ENCODE measurements around the gene GPR107.

GPR107 gene

DNA sequence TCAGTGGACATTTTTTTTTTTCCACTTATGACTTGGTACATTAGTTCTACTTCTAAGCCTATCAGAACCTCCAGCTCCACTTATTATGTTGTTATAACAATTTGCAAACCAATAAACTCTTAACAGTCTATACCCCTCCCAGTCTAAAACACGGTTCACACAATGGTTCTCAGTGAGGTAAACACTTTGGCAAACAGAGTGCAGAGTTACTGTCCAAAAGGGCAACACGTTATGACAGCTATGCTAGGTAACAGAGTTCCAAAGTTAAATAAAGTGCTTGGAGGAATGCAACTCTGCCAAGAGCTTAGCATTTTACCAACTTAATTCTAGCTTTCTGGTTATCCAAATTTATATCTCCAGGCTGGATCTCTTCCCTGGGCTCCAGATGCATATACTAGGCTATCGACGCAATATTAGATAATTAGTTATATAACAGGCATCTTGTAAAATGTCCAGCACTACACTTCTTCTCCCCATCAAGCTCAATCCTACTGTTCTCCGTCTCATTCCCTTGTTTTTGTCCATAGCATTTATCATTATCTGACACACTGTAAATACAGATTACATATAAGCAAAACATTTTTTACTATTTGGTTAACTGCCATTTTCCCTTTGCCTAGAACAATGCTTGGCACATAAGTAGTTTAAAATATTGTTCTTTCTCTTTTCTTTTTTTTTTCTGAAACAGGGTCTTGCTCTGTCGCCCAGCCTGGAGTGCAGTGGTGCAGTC is 25.0 kb upstream of the GPR107 start:
- no peak for DNase-seq

DNA sequence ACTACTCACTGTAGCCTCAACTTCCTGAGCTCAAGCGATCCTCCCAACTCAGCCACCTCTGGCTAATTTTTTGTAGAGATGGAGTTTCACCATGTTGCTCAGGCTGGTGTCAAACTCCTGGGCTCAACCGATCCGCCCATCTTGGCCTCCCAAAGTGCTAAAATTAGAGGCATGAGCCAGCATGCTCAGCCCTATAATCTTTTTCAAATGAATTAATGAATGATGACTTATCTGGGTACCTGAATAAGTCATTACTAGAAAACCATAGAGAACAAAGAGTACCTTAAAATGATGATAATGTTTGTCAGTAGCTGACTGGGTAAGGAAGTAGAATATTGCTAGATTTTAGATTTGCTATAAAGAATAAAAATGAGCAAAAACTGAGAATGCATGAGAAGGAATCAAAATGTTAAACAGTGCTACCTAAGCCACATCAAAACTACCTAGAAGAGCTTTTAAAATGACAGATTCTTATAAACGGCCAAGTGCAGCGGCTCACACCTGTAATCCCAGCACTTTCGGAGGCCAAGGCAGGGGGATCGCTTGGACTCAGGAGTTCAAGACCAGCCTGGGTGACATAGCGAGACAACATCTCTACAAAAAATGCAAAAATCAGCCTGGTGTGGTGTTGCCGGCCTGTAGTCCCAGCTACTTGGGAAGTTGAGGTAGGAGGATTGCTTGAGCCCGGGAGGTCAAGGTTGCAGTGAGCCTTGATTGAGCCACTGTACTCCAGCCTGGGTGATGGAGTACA is 24.3 kb upstream of the GPR107 start:
- no peak for DNase-seq

DNA sequence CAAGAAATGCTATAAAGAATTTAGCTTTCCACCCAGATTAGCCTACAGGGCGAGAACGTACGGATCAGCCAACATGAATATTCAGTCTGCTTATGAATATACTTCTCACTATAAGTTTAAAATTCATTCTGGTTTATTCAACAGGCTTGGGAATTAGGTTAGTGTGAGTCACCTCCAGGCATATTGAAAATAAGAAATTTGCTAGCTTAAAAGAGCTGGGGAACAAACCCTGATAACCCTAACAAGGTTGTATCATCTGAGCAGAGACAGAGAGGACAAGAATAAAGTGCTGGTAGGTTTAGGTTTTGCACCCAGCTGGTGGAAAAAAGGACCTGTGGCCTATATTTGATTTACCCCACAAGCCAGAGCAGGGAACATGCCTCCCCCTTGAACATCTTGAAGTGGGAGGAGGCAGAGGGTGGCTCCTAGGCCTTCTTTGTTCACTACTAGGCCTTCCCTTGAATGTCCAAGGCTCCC is 23.0 kb upstream of the GPR107 start:
- DNase-seq = no peak

DNA sequence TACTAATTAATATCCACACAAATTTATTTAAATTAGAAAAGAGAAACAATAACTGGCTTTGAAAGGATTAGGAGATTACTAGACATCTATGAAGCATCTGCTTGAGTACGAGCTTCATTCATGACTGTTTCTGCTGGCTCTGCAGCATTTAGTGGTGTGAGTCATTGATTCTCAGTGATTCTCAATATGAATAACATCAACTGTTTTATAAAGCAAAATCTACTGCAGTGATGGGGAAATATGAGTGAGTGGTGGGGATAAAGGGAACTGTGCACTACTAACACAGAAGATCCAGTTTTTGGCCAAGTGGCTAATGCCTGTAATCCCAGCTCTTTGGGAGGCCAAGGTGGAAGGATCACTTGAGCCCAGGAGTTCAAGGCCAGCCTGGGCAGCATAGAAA is 19.1 kb upstream of the GPR107 start:
- no peak for DNase-seq

DNA sequence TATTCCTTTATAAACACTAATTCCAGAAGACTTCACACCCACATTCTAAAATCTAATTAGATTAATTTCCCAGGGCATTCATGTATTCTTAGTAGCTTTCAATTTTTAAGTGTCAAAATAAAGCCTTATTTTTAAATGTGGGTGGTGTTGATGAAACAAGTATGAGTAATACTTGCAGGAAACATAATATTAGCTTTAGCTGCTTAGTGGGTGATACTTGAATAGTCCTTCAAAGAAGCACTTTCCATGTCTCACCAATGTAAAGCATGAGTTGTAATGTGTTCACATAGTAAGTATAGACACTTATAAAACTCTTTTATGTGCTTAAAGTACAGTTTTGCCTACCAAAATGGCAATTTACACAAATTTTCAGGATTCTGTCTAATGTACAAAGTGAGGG is 17.6 kb upstream of the GPR107 start:
- DNase-seq = no peak

DNA sequence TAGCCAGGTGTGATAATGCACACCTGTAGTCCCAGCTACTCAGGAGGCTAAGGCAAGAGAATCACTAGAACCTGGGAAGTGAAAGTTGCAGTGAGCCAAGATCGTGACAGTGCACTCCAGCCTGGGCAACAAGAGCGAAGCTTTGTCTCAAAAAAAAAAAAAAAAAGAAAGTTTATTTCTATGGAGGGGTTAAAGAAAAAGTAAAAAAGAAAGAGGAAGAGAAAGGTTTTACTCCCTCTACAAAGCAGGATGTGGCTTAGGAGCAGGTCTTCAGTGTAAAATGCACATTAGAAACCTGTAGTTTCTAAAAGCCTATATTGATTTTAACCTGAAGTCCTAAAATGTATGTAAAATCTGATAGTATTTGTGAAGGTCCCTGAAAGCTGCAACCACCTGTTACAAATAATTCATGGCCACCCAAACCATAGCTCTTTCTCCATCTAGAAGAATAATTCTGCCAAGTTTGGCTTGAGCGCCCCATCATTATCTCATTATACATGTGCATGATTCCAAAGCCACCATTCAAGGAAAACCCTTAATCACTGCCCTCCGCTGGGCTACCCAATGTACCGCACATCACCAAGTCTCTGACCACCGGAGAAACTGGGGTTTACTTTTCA is 14.1 kb upstream of the GPR107 start:
- peak in 1 of 2 experiments; percentile 20 for DNase-seq

DNA sequence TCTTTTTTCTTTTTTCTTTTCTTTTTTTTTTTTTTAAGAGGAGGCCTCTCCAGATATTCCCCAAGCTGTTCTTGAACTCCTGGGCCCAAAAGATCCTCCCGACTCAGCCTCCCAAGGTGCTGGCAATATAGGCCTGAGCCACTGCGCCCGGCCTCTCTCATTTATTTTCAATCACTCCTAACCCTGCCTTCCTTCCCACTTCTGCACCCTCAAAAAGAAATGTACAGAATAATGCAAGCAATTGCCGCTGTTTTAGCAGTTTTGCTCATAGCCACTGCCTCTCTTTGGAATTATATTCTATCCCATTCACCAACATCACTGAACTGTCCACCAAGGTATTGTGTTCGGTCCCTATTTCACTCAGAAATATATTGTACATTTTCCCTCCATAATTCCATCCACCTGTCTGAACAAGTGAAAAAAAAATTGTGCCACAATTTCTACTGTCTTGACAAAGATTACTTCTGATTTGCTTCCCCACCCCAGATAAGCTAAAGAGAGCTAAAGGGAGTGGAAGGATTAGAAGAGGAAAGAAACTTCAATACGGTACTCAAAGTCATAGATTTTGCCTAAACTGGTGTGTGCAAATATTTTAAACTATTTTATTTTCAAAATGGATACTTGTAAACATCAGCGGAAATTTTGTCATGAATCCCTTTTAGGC is 12.6 kb upstream of the GPR107 start:
- DNase-seq = no peak

DNA sequence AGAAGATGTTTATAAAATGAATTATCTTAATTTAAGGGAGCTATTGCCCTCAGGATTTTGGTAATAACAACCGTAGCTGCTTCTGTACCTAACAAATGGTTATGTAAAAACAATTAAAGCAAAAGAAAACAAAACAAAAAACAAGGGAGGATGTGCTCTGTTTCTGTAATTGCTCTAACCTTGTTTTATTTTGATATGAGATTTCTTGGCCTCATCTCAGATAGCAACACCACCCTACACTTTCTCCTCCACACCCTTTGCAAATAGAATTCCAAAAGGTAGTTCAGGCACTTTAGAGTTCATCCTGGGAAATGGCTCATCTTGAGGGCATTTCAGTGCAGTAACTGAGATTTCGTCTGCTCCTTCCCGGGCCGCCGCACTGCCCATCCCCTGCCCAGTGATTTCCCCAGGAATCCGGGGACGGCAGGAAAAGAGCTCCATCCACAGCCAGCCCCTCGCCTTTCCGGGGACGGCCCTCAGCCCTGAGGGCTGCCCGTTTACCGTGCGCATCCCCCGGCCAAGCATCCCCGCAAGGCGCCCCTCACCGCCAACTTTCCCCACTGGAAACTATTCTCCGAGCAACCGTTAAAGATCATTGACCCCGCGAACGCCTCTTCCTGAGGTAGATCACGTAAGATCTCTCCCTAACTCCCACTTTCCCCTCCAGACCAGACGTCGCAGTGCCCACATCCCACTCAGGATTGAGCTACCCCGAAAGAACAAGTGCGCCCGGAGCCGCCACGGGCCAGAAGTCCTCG is 11.9 kb upstream of the GPR107 start:
- peak in 1 of 2 experiments; percentile 24 for DNase-seq

DNA sequence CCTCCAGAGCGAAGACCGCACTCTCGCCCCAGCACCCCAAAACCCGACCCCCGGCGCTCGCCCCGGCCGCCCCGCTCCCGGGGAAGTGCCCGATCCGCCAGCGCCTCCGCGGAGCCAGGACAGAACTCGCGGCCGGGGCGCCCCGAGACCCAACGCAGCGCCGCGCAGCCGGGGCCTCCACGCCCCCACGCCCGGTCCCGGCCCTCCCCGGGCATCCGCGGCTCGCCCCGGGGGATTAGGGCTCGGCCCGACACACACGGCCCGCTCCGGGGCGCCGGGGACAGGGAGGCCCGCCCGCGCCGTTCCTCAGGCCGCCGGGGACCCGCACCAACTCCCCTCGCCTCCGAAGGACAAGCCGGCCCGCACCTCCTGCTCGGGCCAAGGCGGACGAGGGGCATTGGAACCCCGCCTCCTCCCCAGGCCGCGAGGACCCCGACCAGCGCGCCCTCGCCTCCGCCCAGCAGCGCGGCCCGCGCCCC is 11.3 kb upstream of the GPR107 start:
- no peak for DNase-seq

DNA sequence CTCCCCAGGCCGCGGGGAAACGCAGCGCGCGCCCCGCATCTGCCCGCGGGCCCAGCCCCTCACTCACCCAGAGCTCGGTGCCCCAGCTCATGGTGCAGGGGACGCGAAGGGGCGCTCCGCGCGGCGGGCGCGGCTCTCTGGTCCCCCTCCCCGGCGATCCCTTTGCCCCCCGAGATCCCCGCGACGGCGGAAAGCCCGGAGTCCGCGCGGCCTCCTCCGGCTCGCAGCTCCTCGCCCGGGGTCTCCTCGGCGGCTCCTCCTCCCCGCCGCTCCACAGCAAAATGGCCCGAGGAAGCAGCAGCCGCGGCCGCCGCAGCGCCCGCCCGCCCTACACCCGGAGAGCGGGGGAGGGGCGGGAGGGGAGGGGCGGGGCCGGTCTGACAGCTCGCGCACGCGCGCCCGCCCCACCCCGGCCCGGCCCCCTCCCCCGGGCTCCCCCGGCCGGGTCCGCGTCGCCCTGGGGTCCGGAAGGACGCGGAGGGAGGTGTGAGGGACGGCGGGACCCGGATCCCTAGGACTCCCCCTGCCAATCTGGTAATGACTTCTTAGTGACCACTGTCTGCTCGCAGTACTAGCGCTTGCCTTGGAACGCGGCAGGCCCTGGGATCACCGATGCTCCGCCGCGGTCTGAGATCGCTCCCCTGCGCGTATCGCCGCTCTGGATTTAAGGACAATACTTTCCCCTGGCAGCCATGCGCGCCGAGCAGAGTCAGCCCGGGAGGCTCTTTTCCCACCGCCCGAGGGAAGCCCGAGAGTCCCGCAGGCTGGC is 10.6 kb upstream of the GPR107 start, which contains the start of gene FNBP1:
FNBP1 (minus strand) TSS at position 305 of the 769 bp plus-strand sequence; CDS start at position 91, 214 bp downstream.
- peak; percentile 62 to 86 for DNase-seq

DNA sequence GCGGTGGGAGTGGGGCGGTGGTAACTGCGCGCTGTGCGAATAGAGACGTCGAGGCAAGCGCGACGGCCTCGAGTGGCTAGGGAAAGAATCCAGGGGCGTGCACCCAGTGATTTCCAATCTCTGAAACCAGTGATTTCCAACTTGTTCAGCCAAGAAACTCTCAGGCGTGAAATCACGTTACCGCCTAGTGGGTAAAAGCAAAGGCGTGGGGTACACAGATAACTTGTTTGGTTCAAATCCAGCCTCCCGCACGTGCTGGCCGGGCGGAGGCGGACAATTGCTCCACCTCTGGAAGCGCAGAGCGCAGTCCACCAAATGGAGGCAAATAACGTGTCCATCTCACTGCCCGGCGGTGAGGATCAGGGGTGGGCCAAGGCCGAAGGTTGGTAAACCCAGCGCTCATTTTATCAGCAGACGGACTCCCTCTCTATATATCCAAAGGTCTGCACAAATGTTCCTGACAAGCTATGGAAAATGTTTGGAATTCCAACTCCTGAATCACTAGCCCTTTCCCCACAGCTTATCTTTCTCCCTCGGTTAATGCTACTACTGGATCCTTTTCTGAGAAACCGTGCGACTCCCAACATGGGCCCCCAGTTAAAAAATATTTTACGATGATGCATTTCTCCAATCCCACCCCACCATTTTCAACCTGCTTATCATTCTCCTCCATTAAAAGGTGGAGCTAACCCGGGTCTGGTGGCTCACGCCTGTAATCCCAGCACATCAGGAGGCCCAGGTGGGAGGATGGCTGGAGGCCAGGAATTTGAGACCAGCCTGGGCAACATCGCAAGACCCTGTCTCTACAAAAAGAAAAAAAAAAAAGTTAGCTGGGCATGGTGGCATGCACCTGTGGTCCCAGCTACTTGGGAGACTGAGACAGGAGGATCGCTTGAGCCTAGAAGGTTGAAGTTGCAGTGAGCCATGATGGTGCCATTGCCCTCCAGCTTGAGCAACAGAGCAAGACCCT is 9.8 kb upstream of the GPR107 start:
- DNase-seq = no peak

DNA sequence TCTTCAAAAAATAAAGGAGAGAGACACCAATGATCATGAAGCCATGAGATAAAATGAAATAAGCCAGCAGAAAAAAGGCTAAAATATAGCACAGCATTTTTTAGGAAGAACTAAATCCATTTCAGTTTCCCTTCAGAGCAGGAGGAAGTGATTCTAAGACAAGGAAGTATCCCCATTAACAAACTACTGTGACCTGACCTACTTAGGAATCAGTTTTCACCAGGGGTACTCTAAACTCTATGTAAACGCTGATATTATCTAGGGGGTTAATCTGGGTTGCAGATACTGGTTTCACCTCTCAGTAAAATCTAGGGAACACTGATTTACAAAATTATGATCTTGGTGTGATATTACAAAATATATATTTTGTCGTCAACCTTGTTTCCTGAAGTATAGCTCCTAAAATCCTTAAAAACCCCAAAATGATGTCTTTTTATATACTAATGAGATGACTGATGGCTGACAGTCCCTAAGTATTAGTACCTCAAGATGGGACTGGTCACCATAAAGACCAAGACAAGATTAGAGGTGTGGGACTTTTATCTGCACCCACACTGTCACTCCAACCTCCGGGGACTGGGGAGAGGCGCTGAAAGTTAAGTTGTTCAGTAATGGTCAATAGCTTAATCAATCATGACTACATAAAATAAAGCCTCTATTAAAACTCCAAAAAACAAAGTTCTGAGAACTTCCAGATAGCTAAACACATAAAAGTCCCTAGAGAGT is 7.8 kb upstream of the GPR107 start:
- no peak for DNase-seq

DNA sequence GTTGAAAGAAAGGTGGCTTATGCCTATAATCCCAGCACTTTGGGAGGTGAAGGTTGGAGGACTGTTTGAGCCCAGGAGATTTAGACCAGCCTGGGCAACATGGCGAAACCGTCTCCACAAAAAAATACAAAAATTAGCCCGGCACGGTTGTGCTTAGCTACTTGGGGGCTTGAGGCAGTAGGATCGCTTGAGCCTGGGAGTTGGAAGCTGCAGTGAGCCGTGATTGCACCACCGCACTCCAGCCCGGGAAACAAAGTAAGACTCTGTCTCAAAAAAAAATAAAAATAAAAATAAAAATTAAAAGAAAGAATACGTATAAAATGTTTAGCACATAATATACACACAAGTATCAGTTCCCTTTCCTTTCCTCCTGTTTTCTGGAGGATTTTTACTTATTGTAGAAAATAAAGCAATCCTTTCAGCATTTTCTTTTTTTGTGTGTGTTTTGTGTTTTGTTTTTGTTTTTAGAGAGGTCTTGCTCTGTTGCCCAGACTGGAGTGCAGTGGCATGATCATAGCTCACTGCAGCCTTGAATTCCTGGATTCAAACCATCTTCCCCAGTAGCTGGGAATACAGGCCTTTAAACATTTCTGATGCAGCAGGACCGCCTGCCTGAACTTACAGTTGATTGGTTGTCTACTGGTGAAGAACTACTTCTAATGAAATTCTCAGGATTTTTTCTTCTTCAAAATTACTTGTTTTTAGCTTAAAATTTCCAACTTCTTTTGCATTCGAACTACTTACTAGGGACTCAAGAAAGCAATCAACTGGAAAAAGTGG is 4.1 kb upstream of the GPR107 start:
- DNase-seq = no peak

DNA sequence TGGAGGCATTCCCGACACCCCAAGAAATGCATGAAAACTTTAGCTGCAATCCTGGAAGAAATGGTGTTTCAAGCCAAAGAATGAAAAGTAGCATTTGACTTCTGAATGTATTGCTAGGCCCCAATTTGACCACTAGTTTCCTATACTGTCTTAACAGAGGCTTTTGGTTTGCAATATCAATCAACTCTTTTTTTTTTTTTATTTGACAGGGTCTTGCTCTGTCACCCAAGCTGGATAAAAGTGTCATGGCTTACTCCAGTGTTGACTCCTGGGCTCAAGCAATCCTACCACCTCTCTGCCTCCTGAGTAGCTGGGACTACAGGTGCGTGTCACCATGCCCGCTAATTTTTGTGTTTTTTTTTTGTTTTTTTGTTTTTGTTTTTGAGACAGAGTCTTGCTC is 3.2 kb upstream of the GPR107 start:
- no peak for DNase-seq

DNA sequence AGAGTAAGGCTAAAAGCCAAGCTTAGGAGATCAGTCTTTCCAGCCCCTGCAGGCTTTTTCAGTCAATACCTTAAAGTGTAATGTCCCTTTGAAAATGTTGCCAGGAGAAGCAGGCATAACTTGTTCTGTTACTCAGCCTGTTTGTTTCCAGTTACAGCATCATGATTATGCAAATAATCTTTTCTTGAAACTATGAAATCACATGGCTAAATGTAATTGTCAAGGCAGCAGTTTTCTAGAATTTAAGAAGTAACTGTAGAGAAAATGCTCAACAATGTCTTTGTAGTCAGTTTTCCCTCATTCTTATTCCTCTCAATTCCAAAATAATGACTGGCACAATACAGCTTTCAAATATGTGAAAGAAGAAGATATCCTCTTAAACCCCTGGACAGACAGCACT is 1.9 kb upstream of the GPR107 start:
- no peak for DNase-seq

DNA sequence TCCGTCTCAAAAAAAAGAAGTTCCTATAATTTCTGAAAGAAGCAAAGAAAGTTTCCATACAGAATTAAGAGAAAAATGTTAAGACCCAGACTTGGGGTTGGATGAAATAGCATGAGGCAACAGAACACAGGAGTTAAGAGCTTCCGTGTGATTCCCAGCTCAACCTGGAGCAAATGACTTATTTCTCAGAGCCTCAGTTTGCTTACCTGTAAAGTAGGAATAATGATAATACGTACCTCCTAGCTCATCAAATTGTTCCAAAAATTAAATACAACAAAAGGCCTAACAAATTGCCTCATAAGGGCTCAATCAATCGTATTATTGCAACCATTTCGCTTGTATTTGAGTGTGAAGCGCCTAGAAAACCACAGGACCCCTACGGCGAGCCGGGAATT is 600 bp upstream of the GPR107 start:
- no peak for DNase-seq

DNA sequence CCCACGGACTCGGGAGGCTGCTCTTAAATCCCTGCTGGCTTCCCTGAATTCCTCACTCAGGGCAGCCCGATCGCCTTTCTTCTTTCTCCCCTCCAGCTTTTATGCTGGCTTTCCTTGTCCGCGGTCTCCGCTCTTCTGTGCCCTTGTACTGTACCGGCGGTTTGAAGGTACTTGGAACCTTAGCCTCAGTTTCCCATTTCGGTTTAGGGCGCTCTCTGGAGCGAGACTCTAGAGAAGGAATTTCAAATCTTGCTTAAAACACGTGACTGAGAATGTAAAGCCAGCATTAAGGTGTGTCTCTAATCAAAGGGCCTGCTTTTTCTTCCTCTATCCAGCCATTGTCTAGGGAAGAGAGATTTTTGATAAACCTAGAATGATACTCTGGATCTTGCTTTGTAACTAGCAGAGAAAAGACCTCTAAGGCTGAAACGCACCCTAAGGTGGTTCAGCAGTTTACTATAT is 650 bp downstream of the GPR107 start:
- no peak for DNase-seq

DNA sequence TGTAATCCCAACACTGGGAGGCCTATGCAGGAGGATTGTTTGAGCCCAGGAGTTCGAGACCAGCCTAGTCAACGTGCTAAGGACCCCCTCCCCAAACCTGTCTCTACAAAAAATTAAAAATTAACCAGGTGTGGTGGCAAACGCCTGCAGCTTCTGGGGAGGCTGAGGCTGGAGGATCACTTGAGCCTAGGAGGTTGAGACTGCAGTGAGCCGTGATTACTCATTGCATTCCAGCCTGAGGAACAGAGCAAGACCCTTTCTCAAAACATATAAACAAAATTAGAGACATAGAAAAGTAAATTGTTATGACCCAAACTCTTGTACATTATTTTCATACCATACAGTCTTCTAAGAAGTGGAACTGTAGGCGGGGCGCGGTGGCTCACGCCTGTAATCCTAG is 1.1 kb downstream of the GPR107 start:
- DNase-seq = no peak

DNA sequence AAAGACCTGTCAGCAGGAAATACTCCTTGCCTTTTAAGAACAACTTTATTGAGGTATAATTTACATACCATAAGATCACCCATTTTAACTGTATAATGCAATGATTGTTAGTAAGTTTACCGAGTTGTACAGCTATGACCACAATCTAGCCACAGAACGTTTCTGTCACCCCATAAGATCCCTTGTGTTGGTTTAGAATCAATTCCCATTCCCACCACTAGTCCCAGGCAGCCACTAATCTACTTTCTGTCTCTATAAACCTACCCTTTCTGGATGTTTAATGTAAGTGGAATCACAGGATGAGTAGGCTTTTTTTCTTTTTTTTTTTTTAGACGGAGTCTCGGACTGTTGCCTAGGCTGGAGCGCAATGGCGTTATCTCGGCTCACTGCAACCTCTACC is 4.4 kb downstream of the GPR107 start:
- peak in 1 of 2 experiments; percentile 34 for DNase-seq

Data from SW 1271 (cell line).